Heart left ventricle (tissue), 13 donors: ENCODE data around the gene CCDC85B.

Experiments
- CTCF ChIP-seq, 12 donors: fragments of 200-600 bp; sonication (generic) in 4 of 12; IDR thresholded peaks; one replicate each; pipeline versions ENCODE4 v1.5.0 to v1.8.0; 2018 to 2022; ENCODE audit warnings: antibody characterized with exemption in 12 of 12, mild to moderate bottlenecking in 5 of 12
- POLR2A ChIP-seq, 2 donors: fragments of 450-650 bp; IDR thresholded peaks; one replicate each; pipeline ENCODE4 v1.6.1; 2017; ENCODE audit warnings: antibody characterized with exemption in 2 of 2, mild to moderate bottlenecking in 2 of 2, moderate library complexity in 2 of 2
- donor health status: ischemic (EF 13 %, LVEDD 7.1; RV severe dilation, severe dysfunction).
- donor health status: DM: no; HTN: yes; CAD: no.
- donor health status: DM: no; HTN: no; CAD: no.
- donor health status: ischemic (EF 25% LVEDD 6.9; RV normal size, moderate dysfunction).
- donor health status: ischemic (EF 25% LVEDD 5.7; RV mildly dilated, moderate dysfunction).
- donor health status: ischemic (EF 35%, LVEDD 5.7; RV mildly dilated, moderate dysfunction).
- donor health status: nonischemic (EF 11% LVEDD 7.7; RV severe dilation, severe dysfunction).
- donor health status: DM: yes; HTN: yes; CAD: no.
- donor health status: PGD.
- donor health status: ischemic (EF 29% LVEDD 5.4; RV normal size, mild dysfunction).
- donor health status: nonischemic (EF 23%, LVEDD 6.1; RV moderate dilation, normal function).

DNA sequence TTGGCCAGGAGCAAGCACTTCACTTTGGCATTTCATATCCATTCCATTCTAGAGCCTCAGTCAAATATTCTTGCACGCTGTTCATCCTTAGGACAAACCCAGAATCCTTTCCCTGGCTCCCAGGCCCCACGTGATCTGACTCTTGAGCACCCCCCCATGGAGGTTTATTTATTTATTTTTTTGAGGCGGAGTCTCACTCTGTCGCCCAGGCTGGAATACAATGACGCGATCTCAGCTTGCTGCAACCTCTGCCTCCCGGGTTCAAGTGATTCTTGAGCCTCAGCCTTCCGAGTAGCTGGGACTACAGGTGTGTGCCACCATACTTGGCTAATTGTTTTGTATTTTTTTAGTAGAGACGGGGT lies 42.1 kb downstream of the CCDC85B start:
- TF ChIP-seq CTCF (IDR thresholded peaks at IDR 0.05) (no peak), POLR2A (IDR thresholded peaks at IDR 0.05) (no peak)
